Measurements from ENCODE around the gene TRIM33. TPM values are rescaled to one million over a fixed set of nuclear protein-coding genes. Genes with fewer than 3 reads are reported as not detected.
"Not testable (repeated sequence)": the region's sequence is repeated elsewhere in the genome, so short reads cannot be mapped to it uniquely, and the experiment has no call there.

Gene TRIM33
- total RNA-seq, 1 experiment from 2014 or later, result 44.5 TPM

- ChIA-PET CTCF (no interaction called here), POLR2A (interaction anchor here (0.7 kb wide), 1 partner anchor 27 kb away, joined by 4 read pairs; no protein-coding TSS in a partner anchor)
- no peak for DNase-seq (ENCODE audit: low spot score)
- H3K36me3 Mint-ChIP-seq, result peaks cover 17% of the 10 kb centered on the region
- H3K27ac Mint-ChIP-seq, result no peak overlapping the region
- no peak overlapping the region for H3K4me3 Mint-ChIP-seq
- H3K9me3 Mint-ChIP-seq, result no peaks in the 10 kb centered on the region
- no peak for TF ChIP-seq SMAD4 (CRISPR knock-in tag; IDR thresholded peaks at IDR 0.05)
- peak; percentile 83 for TF ChIP-seq GABPB1 (CRISPR knock-in tag; IDR thresholded peaks at IDR 0.05)
- no peaks in the 10 kb centered on the region for H3K27me3 Mint-ChIP-seq (ENCODE audit: low read depth)
- H3K4me1 Mint-ChIP-seq, result peaks cover 3% of the 10 kb centered on the region
- no peak for ATAC-seq
Measured at GRCh38 chr1:114453361-114453784, 57.6 kb downstream of the TRIM33 start.

- no peaks in the 10 kb centered on the region for H3K27me3 Mint-ChIP-seq (ENCODE audit: low read depth)
- DNase-seq (ENCODE audit: low spot score) (no peak), ATAC-seq (no peak)
- H3K9me3 Mint-ChIP-seq, result no peaks in the 10 kb centered on the region
- H3K4me1 Mint-ChIP-seq, result no peaks in the 10 kb centered on the region
- peaks cover 20% of the 10 kb centered on the region for H3K36me3 Mint-ChIP-seq
- ChIA-PET CTCF (no interaction called here), POLR2A (no interaction called here)
- H3K4me3 Mint-ChIP-seq, result no peak overlapping the region
- H3K27ac Mint-ChIP-seq, result no peak overlapping the region
- no peak for TF ChIP-seq TP53 (CRISPR knock-in tag; IDR thresholded peaks at IDR 0.05)
- no peak for TF ChIP-seq CDX4 (CRISPR knock-in tag; IDR thresholded peaks at IDR 0.05; ENCODE audit: borderline replicate concordance)
- TF ChIP-seq PRDM15 (CRISPR knock-in tag; IDR thresholded peaks at IDR 0.05), result no peak
- no peak for TF ChIP-seq ZNF263 (CRISPR knock-in tag; IDR thresholded peaks at IDR 0.05; ENCODE audit: low read depth)
- no peak for TF ChIP-seq MXD4 (CRISPR knock-in tag; IDR thresholded peaks at IDR 0.05; ENCODE audit: borderline replicate concordance)
- no peak for TF ChIP-seq ZNF317 (CRISPR knock-in tag; IDR thresholded peaks at IDR 0.05; ENCODE audit: borderline replicate concordance, low read depth)
- no peak for TF ChIP-seq ZNF416 (CRISPR knock-in tag; IDR thresholded peaks at IDR 0.05)
Measured at GRCh38 chr1:114448370-114449036, 62.5 kb downstream of the TRIM33 start.

- ChIA-PET POLR2A (interaction anchor here (0.6 kb wide), 1 partner anchor 11 kb away, joined by 4 read pairs; no protein-coding TSS in a partner anchor), CTCF (no interaction called here)
- TF ChIP-seq GABPB1 (CRISPR knock-in tag; IDR thresholded peaks at IDR 0.05) (no peak), PRRX2 (CRISPR knock-in tag; IDR thresholded peaks at IDR 0.05) (no peak), SMAD4 (CRISPR knock-in tag; IDR thresholded peaks at IDR 0.05) (no peak), ZNF532 (CRISPR knock-in tag; IDR thresholded peaks at IDR 0.05; ENCODE audit: borderline replicate concordance) (no peak), ZSCAN18 (CRISPR knock-in tag; IDR thresholded peaks at IDR 0.05) (no peak), ATF3 (CRISPR knock-in tag; conservative IDR thresholded peaks at IDR 0.05) (no peak)
- no peak for ATAC-seq
- H3K4me3 Mint-ChIP-seq, result no peak overlapping the region
- H3K27me3 Mint-ChIP-seq (ENCODE audit: low read depth), result no peaks in the 10 kb centered on the region
- H3K4me1 Mint-ChIP-seq, result peaks cover 3% of the 10 kb centered on the region
- peaks cover 13% of the 10 kb centered on the region for H3K36me3 Mint-ChIP-seq
- no peaks in the 10 kb centered on the region for H3K9me3 Mint-ChIP-seq
- no peak for DNase-seq (ENCODE audit: low spot score)
- H3K27ac Mint-ChIP-seq, result no peak overlapping the region
Measured at GRCh38 chr1:114446198-114446597, 64.8 kb downstream of the TRIM33 start.

GRCh38 chr1:114443226-114443625, 67.8 kb downstream of the TRIM33 start:
- H3K27ac Mint-ChIP-seq; POLR2A ChIA-PET; ATAC-seq; CTCF ChIA-PET; DNase-seq (ENCODE audit: low spot score); H3K9me3 Mint-ChIP-seq; H3K27me3 Mint-ChIP-seq (ENCODE audit: low read depth); H3K4me3 Mint-ChIP-seq: not testable (repeated sequence)
- Mint-ChIP-seq H3K4me1 (peaks cover 16% of the 10 kb centered on the region), H3K36me3 (peaks cover 17% of the 10 kb centered on the region)
